HepG2 (cell line): Measurements from ENCODE around the gene ATP8B4. TPM values are rescaled to one million over a fixed set of nuclear protein-coding genes. Genes with fewer than 3 reads are reported as not detected.

Experiments used
- ATAC-seq: fragments of 200-7000 bp; cut with Tn5 transposase; 3 replicates; pipeline ENCODE4 v1.9.1; 2020; ENCODE audit warnings: mild to moderate bottlenecking, moderate library complexity
- BruUV-seq: library from RNA; stranded (reverse); fragments of 400-500 nt; replicated peaks from 2 replicates; lab custom pipeline; 2021; lab: Mats Ljungman, UMichigan
- CTCF ChIA-PET: fragments of 300-600 bp; formaldehyde crosslinking; extraction: SDS; loops from one replicate; lab custom pipeline; 2021; ENCODE audit warnings: low total read pairs, inconsistent platforms, low intra/inter-chr PET ratio; lab: Yijun Ruan, JAX
- POLR2A ChIA-PET: fragments of 350-600 bp; sonication (Branson Sonifier 250); formaldehyde crosslinking; loops from one replicate; lab custom pipeline; 2020; ENCODE audit warnings: antibody characterized with exemption, inconsistent platforms; lab: Yijun Ruan, JAX
- DNase-seq: peaks from one replicate; pipeline ENCODE4 v3.0.0-alpha.2; 2015; ENCODE audit warnings: low spot score
- FAIRE-seq: peaks from 3 replicates; lab custom pipeline; 2011; peaks lifted over from hg19 to GRCh38; lab: Jason Lieb, UNC
- H2AFZ ChIP-seq: one replicate; pipeline ENCODE4 v1.6.1; 2011; ENCODE audit warnings: low read length, inconsistent platforms
- H3K27ac ChIP-seq: fragments of 300-600 bp; 3 replicates; pipeline ENCODE4 v1.8.0; 2011; ENCODE audit warnings: mixed run types, mild to moderate bottlenecking, mixed read lengths, low read length, inconsistent platforms; ENCODE audit not compliant: insufficient read depth; ENCODE audit errors: extremely low read length
- H3K27me3 ChIP-seq, 2 experiments: fragments of 200-600 bp in 1 of 2; 2 replicates in 1 of 2; 3 replicates in 1 of 2; pipeline versions ENCODE4 v1.6.0 to v1.8.0; 2011; ENCODE audit warnings: low read length in 2 of 2, mild to moderate bottlenecking in 2 of 2, moderate library complexity in 2 of 2, inconsistent platforms in 1 of 2; ENCODE audit not compliant: insufficient read depth in 2 of 2, control insufficient read depth in 1 of 2
- H3K36me3 ChIP-seq, 2 experiments: fragments of 200-600 bp in 1 of 2; replicated peaks in 1 of 2; 2 replicates in 1 of 2; 3 replicates in 1 of 2; pipeline versions ENCODE4 v1.5.1 to v1.8.0; 2011; ENCODE audit warnings: low read length in 2 of 2, inconsistent platforms in 1 of 2; ENCODE audit not compliant: insufficient read depth in 2 of 2, control insufficient read depth in 1 of 2
- H3K4me1 ChIP-seq: 2 replicates; pipeline ENCODE4 v1.5.1; 2012; ENCODE audit warnings: low read length, inconsistent platforms; ENCODE audit not compliant: insufficient read depth
- H3K4me2 ChIP-seq: 2 replicates; pipeline ENCODE4 v1.6.0; 2011; ENCODE audit warnings: low read depth, low read length, inconsistent platforms
- H3K4me3 ChIP-seq, 3 experiments: fragments of 200-600 bp in 1 of 3; sonication (generic), shearing (Covaris generic) in 1 of 3; replicated peaks in 1 of 3; 2 replicates each; pipeline ENCODE4 v1.5.1; 2011 to 2016; ENCODE audit warnings: low read length in 3 of 3, inconsistent platforms in 2 of 3, low read depth in 2 of 3, mild to moderate bottlenecking in 2 of 3, control low read depth in 1 of 3, mixed read lengths in 1 of 3; ENCODE audit not compliant: insufficient read depth in 1 of 3
- H3K79me2 ChIP-seq: one replicate; pipeline ENCODE4 v1.6.1; 2011; ENCODE audit warnings: low read length, inconsistent platforms; ENCODE audit not compliant: insufficient read depth
- H3K9ac ChIP-seq: 2 replicates; pipeline ENCODE4 v1.6.0; 2011; ENCODE audit warnings: mild to moderate bottlenecking, low read depth, low read length, inconsistent platforms; ENCODE audit not compliant: insufficient read depth
- H3K9me3 ChIP-seq: 2 replicates; pipeline ENCODE4 v1.5.1; 2012; ENCODE audit warnings: mild to moderate bottlenecking, low read length
- H4K20me1 ChIP-seq: 2 replicates; pipeline ENCODE4 v1.6.0; 2011; ENCODE audit warnings: inconsistent platforms, mild to moderate bottlenecking, low read length, moderate library complexity; ENCODE audit not compliant: insufficient read depth
- NFE2 ChIP-seq: sonication (generic); formaldehyde crosslinking; IDR thresholded peaks from 2 replicates; pipeline ENCODE4 v1.4.0; 2020; ENCODE audit warnings: missing genetic modification reagents
- PHF20 ChIP-seq: sonication (generic); formaldehyde crosslinking; IDR thresholded peaks from 2 replicates; pipeline ENCODE4 v1.5.0; 2020; ENCODE audit warnings: mild to moderate bottlenecking, missing genetic modification reagents
- PITX1 ChIP-seq: sonication (generic); formaldehyde crosslinking; IDR thresholded peaks from 2 replicates; pipeline ENCODE4 v1.5.1; 2020; ENCODE audit warnings: mild to moderate bottlenecking, missing genetic modification reagents
- SNAI1 ChIP-seq: sonication (generic); formaldehyde crosslinking; IDR thresholded peaks from 2 replicates; pipeline ENCODE4 v1.5.0; 2020; ENCODE audit warnings: mild to moderate bottlenecking, missing genetic modification reagents, borderline replicate concordance
- ZNF317 ChIP-seq: sonication (generic); formaldehyde crosslinking; IDR thresholded peaks from 2 replicates; pipeline ENCODE4 v1.5.0; 2020; ENCODE audit warnings: mild to moderate bottlenecking, missing genetic modification reagents
- WGBS: methylation state at CpG from one replicate; pipeline ENCODE4 v1.1.6; 2017; ENCODE audit warnings: low lambda C conversion rate; 5-methylcytosine and 5-hydroxymethylcytosine counted together
- in situ Hi-C: cut with HindIII; loops from 2 replicates; pipeline ENCODE4 v1.10.0; 2017; ENCODE audit warnings: low pct_unique_long_range_greater_than_20kb; ENCODE audit not compliant: extremely low pct_ligation_motif_present
- intact Hi-C: fragments of 100-400 bp; cut with micrococcal nuclease; formaldehyde crosslinking; loops from one replicate; pipeline ENCODE4 v1.10.0; 2022; ENCODE audit not compliant: unreplicated experiment
- polyA plus RNA-seq, 8 experiments: library from polyadenylated mRNA; depleted of rRNA in 3 of 8; stranded (reverse) in 7 of 8; unstranded in 1 of 8; fragments of >200 nt; fragmentation: Illumina TruSeq in 4 of 8; extraction: Trizol in 4 of 8; gene quantifications; 2 replicates each; pipeline versions ENCODE4 v1.2.1 to v1.2.3, GENCODE V29; 2011 to 2016; ENCODE audit warnings: low read depth in 4 of 8, missing spikeins in 1 of 8, mixed read lengths in 1 of 8; ENCODE audit not compliant: insufficient read depth in 1 of 8
- total RNA-seq, 5 experiments: library from RNA; depleted of rRNA; stranded (reverse); fragments of >200 nt; fragmentation: Illumina TruSeq; extraction: Trizol; gene quantifications; 2 replicates each; pipeline ENCODE4 v1.2.3, GENCODE V29; 2016; ENCODE audit warnings: low read depth in 1 of 5
- TF ChIP-seq, protein P1 (sequence below): sonication (generic); formaldehyde crosslinking; IDR thresholded peaks from 2 replicates; pipeline ENCODE4 v1.4.0; 2020; ENCODE audit warnings: missing genetic modification reagents, mild to moderate bottlenecking, borderline replicate concordance

Gene ATP8B4
- total and polyA plus RNA-seq, 2 of the 13 experiments (the other 11 are each of a cell fraction or from before 2014, with no cell fraction given): 0.24 to 0.69 TPM

DNA sequence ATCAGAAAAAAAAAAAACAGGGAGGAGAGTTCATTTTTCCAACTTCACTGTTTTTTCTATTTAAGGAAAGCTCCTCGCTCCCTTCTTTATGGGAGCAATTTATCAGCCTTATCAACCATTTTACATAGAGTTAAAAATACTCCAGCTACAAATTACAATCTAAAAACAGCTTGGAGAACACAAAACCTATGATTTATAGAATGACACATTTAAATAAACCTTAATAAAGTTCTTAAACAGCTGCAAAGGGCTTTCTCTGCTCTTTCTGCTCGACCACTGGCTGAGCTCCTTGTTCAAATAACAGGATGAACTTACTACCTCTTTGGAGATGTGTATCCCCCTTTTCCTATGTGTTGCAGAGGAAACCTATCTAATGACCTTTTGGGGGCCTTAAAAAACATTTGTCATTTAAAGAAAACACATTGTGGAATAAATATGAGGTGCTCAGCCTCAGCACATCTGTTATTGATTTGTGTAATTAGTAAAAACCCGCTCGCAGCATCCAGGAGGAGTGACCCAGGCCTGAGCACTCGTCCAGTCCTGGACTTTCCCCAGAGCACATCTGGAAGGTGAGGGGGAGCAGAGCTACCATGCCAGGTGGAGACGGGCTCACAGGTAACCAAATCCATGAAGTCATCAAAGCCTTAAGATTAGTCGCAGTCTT lies 231.2 kb downstream of the ATP8B4 start:
- Histone ChIP-seq H4K20me1 (no peaks in the 10 kb centered on the region), H3K9ac (no peak overlapping the region), H3K36me3 (no peaks in the 10 kb centered on the region), H3K9me3 (no peaks in the 10 kb centered on the region), H3K27ac (no peak overlapping the region), H3K4me1 (no peaks in the 10 kb centered on the region), H3K4me2 (no peak overlapping the region), H2AFZ (no peak overlapping the region), H3K79me2 (no peaks in the 10 kb centered on the region), H3K4me3 (no peak overlapping the region), H3K27me3 (no peaks in the 10 kb centered on the region)
- DNase-seq (no peak), FAIRE-seq (no peak), ATAC-seq (no peak)
- no TSS peak for BruUV-seq
- POLR2A ChIA-PET: no interaction called here
- in situ Hi-C loops: no loop called here
- 35% methylated on average over 7 of the region's 7 CpGs for WGBS
- intact Hi-C loops: no loop called here
- CTCF ChIA-PET: no interaction called here
- TF ChIP-seq SNAI1 (CRISPR knock-in tag) (no peak), PITX1 (CRISPR knock-in tag) (no peak), NFE2 (CRISPR knock-in tag) (no peak), ZNF317 (no peak), PHF20 (CRISPR knock-in tag) (no peak)
- TF ChIP-seq, protein P1, sequence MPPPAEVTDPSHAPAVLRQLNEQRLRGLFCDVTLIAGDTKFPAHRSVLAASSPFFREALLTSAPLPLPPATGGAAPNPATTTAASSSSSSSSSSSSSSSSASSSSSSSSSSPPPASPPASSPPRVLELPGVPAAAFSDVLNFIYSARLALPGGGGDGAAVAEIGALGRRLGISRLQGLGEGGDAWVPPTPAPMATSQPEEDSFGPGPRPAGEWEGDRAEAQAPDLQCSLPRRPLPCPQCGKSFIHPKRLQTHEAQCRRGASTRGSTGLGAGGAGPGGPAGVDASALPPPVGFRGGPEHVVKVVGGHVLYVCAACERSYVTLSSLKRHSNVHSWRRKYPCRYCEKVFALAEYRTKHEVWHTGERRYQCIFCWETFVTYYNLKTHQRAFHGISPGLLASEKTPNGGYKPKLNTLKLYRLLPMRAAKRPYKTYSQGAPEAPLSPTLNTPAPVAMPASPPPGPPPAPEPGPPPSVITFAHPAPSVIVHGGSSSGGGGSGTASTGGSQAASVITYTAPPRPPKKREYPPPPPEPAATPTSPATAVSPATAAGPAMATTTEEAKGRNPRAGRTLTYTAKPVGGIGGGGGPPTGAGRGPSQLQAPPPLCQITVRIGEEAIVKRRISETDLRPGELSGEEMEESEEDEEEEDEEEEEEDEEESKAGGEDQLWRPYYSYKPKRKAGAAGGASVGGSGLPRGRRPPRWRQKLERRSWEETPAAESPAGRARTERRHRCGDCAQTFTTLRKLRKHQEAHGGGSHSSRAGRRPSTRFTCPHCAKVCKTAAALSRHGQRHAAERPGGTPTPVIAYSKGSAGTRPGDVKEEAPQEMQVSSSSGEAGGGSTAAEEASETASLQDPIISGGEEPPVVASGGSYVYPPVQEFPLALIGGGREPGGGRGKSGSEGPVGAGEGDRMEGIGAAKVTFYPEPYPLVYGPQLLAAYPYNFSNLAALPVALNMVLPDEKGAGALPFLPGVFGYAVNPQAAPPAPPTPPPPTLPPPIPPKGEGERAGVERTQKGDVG (CRISPR knock-in tag): no peak
